ENCODE results near the gene GRAMD2A.

The GRAMD2A gene

DNA sequence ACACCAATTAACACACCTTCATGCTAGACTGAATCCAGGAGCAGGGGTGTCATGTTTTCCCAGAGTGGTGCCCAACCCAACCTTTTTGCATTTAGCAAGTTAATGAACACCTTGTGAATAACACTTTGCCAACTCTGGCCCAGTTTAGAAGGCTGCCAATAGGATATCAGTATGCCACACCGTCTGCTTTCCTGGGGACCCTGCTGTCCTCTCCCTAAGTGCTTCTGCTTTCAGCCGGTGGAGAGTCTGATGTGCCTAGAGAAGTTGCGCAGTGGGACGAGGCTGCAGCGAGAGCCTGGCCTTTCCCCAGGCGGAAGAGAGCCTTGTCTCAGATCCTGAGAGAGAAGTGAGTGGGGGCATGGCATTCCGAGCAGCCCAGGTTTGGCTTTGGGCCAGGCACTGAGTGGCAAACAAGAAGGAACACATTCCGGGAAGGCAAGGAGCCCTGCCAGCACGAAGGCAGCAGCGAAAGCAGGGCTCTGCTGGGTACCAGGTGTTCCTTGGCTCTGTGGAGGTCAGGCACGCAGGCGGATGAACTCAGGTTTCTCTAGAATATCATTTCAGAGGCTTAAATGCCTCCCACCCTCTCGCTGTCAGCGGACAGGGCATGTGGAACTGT is 42.5 kb downstream of the GRAMD2A start:
- Histone ChIP-seq H3K36me3 (no peaks in the 10 kb centered on the region), H3K4me1 (peaks cover 0 to 12% (median 3%) of the 10 kb centered on the region in 4 donors), H3K27ac (peak overlapping the region; percentile 49 to 63), H3K27me3 (no peaks in the 10 kb centered on the region), H3K9me3 (no peaks in the 10 kb centered on the region), H3K4me3 (peak overlapping the region; percentile 49 to 54)
- TF ChIP-seq, protein P1, sequence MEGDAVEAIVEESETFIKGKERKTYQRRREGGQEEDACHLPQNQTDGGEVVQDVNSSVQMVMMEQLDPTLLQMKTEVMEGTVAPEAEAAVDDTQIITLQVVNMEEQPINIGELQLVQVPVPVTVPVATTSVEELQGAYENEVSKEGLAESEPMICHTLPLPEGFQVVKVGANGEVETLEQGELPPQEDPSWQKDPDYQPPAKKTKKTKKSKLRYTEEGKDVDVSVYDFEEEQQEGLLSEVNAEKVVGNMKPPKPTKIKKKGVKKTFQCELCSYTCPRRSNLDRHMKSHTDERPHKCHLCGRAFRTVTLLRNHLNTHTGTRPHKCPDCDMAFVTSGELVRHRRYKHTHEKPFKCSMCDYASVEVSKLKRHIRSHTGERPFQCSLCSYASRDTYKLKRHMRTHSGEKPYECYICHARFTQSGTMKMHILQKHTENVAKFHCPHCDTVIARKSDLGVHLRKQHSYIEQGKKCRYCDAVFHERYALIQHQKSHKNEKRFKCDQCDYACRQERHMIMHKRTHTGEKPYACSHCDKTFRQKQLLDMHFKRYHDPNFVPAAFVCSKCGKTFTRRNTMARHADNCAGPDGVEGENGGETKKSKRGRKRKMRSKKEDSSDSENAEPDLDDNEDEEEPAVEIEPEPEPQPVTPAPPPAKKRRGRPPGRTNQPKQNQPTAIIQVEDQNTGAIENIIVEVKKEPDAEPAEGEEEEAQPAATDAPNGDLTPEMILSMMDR (IDR thresholded peaks at IDR 0.05) = no peak
- peak; percentile 74 to 84 for DNase-seq
- intact Hi-C loops (cut with DNase I; ENCODE audit: low total_unique reads) = loop anchor here (10.0 kb wide), 2 partner anchors 350 to 410 kb away; no protein-coding TSS in a partner anchor

DNA sequence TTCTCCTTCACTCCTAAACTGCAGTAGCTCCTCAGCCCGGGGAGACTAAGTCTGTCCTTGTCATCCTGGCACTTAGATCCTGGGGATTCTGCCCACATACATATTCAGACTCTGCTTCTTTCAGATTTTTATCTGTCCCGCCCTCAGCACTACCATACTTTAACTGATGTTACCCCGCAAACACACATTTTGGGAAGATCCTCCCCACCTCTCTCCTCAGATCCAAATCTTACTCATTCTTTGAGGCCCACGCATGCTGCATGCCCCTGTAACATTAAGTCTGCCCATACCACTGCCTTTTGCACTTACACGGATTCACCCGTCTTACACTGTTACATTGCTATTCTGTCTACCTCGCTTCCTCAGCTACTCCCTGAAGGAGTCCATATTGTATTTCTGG is 43.3 kb downstream of the GRAMD2A start:
- no peak overlapping the region for H3K27ac ChIP-seq
- H3K4me3 ChIP-seq = no peak overlapping the region
- TF ChIP-seq, protein P1 (IDR thresholded peaks at IDR 0.05) = no peak
- peaks cover 0 to 12% (median 3%) of the 10 kb centered on the region in 4 donors for H3K4me1 ChIP-seq
- H3K27me3 ChIP-seq = no peaks in the 10 kb centered on the region
- no peak for DNase-seq
- intact Hi-C loops (cut with DNase I; ENCODE audit: low total_unique reads) = loop anchor here (10.0 kb wide), 2 partner anchors 350 to 410 kb away; no protein-coding TSS in a partner anchor
- H3K9me3 ChIP-seq = no peaks in the 10 kb centered on the region
- H3K36me3 ChIP-seq = no peaks in the 10 kb centered on the region

DNA sequence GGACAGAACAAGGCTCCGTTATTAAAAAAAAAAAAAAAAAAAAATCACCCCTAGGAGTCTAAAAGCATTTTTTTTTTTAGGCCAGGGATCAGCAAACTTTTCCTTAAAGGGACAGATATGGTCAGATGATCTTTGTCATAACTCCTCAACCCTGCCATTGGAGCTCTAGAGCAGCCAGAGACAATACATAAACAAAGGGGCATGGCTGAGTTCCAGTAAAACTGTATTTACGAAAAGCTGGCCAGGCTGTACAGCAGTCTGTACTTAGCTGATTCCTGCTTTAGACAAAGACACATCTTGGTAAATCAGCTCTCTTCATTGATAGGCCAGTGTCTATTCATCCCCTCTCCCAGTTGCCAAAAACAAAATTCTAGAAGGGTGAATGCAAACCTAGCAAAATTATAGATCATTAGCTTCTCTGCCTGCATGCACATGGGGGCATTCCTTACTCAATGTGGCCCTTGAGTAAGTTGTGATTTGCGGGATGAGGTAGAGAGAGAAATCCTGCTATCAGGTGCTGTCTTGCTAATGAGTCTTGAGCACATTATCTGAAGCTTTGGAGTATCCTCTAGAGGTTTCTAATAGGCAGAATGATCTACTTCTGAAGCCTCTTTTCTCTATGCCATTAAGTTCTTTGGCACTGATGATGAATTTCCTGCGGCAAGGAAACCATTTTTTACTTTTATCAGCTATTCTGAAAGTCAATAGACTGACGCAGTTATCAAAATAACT is 44.2 kb downstream of the GRAMD2A start:
- no peaks in the 10 kb centered on the region for H3K27me3 ChIP-seq
- H3K4me1 ChIP-seq = peaks cover 0 to 12% (median 3%) of the 10 kb centered on the region in 4 donors
- intact Hi-C loops (cut with DNase I; ENCODE audit: low total_unique reads) = loop anchor here (10.0 kb wide), 2 partner anchors 349 to 409 kb away; no protein-coding TSS in a partner anchor
- H3K27ac ChIP-seq = no peak overlapping the region
- H3K9me3 ChIP-seq = no peaks in the 10 kb centered on the region
- no peak for DNase-seq
- TF ChIP-seq, protein P1 (IDR thresholded peaks at IDR 0.05) = no peak
- H3K4me3 ChIP-seq = no peak overlapping the region
- no peaks in the 10 kb centered on the region for H3K36me3 ChIP-seq

DNA sequence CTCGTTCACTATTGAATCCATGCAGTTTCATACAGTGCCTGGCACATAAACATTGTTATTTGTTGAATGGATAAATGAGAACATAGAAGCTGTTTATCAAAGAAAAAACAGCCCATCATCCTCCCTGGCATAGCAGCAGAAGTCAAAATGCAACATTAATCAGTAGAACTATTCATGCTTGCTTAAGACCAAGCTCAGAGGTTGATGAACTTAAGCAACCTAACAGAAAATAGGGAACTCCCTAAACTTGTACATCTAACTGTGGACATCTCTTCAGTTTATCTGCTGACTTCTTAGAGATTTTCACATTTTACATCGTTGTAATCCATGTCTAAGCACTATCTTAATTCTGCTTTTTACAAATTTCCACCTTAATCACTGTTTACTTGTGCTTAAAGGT is 50.2 kb downstream of the GRAMD2A start:
- Histone ChIP-seq H3K36me3 (no peaks in the 10 kb centered on the region), H3K4me3 (no peak overlapping the region), H3K4me1 (no peaks in the 10 kb centered on the region), H3K9me3 (no peaks in the 10 kb centered on the region), H3K27me3 (no peaks in the 10 kb centered on the region), H3K27ac (no peak overlapping the region)
- intact Hi-C loops (cut with DNase I; ENCODE audit: low total_unique reads) = no loop called here
- TF ChIP-seq, protein P1 (IDR thresholded peaks at IDR 0.05) = no peak
- DNase-seq = no peak

DNA sequence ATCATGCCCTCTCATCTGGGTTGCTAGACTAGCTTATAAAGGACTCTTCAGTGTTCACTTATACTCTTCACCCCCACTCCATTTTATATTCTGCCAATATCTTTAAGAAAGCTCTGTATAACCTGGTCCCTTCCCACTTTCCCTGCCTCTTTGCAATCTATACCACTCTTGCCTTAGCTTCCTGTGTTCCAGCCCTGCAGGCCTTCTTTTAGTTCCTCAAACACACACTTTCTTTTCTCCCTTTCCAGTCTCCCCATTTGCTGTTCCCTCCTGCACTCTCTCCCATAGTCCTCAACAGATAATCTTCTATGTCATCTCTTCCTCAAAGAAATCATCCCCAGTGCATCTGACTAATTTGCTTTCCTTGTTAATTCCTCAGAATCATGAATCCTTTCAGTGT is 50.7 kb downstream of the GRAMD2A start:
- no peak overlapping the region for H3K27ac ChIP-seq
- DNase-seq = no peak
- H3K9me3 ChIP-seq = no peaks in the 10 kb centered on the region
- no peak overlapping the region for H3K4me3 ChIP-seq
- intact Hi-C loops (cut with DNase I; ENCODE audit: low total_unique reads) = no loop called here
- TF ChIP-seq, protein P1 (IDR thresholded peaks at IDR 0.05) = no peak
- no peaks in the 10 kb centered on the region for H3K27me3 ChIP-seq
- no peaks in the 10 kb centered on the region for H3K36me3 ChIP-seq
- no peaks in the 10 kb centered on the region for H3K4me1 ChIP-seq

Data from tibial artery (tissue), 4 donors.